ENCODE results near the gene RYR3. TPM values are rescaled to one million over a fixed set of nuclear protein-coding genes. Genes with fewer than 3 reads are reported as not detected.

RYR3 gene
- total RNA-seq, 2 experiments from 2014 or later, result not detected

GRCh38 chr15:33445984-33446383 lies 135.2 kb downstream of the RYR3 start:
- no peak overlapping the region for H3K27ac Mint-ChIP-seq
- H3K4me3 Mint-ChIP-seq, result no peak overlapping the region
- intact Hi-C loops (cut with micrococcal nuclease), result no loop called here
- H3K27me3 Mint-ChIP-seq, result peaks cover 8% of the 10 kb centered on the region
- no peaks in the 10 kb centered on the region for H3K4me1 Mint-ChIP-seq (ENCODE audit: low read depth)
- no peaks in the 10 kb centered on the region for H3K36me3 Mint-ChIP-seq
- ChIA-PET CTCF (no interaction called here), POLR2A (no interaction called here)
- no peak for DNase-seq
- H3K9me3 Mint-ChIP-seq, result no peaks in the 10 kb centered on the region

- CTCF ChIA-PET, result no interaction called here
- Mint-ChIP-seq H3K4me3 (no peak overlapping the region), H3K9me3 (no peaks in the 10 kb centered on the region), H3K27me3 (peaks cover 7% of the 10 kb centered on the region), H3K27ac (no peak overlapping the region), H3K4me1 (ENCODE audit: low read depth) (no peaks in the 10 kb centered on the region), H3K36me3 (no peaks in the 10 kb centered on the region)
- intact Hi-C loops (cut with micrococcal nuclease), result no loop called here
- DNase-seq, result no peak
- POLR2A ChIA-PET, result no interaction called here
These were observed 137.4 kb downstream of the RYR3 start for GRCh38 chr15:33448151-33448550.

- Mint-ChIP-seq H3K4me3 (no peak overlapping the region), H3K36me3 (no peaks in the 10 kb centered on the region), H3K27ac (no peak overlapping the region), H3K4me1 (ENCODE audit: low read depth) (no peaks in the 10 kb centered on the region), H3K27me3 (peaks cover 6% of the 10 kb centered on the region), H3K9me3 (no peaks in the 10 kb centered on the region)
- intact Hi-C loops (cut with micrococcal nuclease), result no loop called here
- ChIA-PET CTCF (no interaction called here), POLR2A (no interaction called here)
- no peak for DNase-seq
These were observed 138.3 kb downstream of the RYR3 start for GRCh38 chr15:33448961-33449606.

- intact Hi-C loops (cut with micrococcal nuclease), result no loop called here
- CTCF ChIA-PET, result no interaction called here
- no peaks in the 10 kb centered on the region for H3K9me3 Mint-ChIP-seq
- no peak overlapping the region for H3K27ac Mint-ChIP-seq
- no peaks in the 10 kb centered on the region for H3K4me1 Mint-ChIP-seq (ENCODE audit: low read depth)
- H3K36me3 Mint-ChIP-seq, result no peaks in the 10 kb centered on the region
- no peak for DNase-seq
- peaks cover 6% of the 10 kb centered on the region for H3K27me3 Mint-ChIP-seq
- H3K4me3 Mint-ChIP-seq, result no peak overlapping the region
- POLR2A ChIA-PET, result no interaction called here
These were observed 139.0 kb downstream of the RYR3 start for GRCh38 chr15:33449810-33450209.

- Mint-ChIP-seq H3K36me3 (no peaks in the 10 kb centered on the region), H3K9me3 (no peaks in the 10 kb centered on the region), H3K4me1 (ENCODE audit: low read depth) (no peaks in the 10 kb centered on the region), H3K27ac (no peak overlapping the region), H3K4me3 (no peak overlapping the region), H3K27me3 (peaks cover 6% of the 10 kb centered on the region)
- POLR2A ChIA-PET, result no interaction called here
- no peak for DNase-seq
- intact Hi-C loops (cut with micrococcal nuclease), result no loop called here
- CTCF ChIA-PET, result no interaction called here
These were observed 140.6 kb downstream of the RYR3 start for GRCh38 chr15:33451385-33451784.

GRCh38 chr15:33453761-33454160 lies 143.0 kb downstream of the RYR3 start:
- intact Hi-C loops (cut with micrococcal nuclease), result no loop called here
- H3K4me1 Mint-ChIP-seq (ENCODE audit: low read depth), result no peaks in the 10 kb centered on the region
- CTCF ChIA-PET, result no interaction called here

GRCh38 chr15:33454346-33454745 lies 143.6 kb downstream of the RYR3 start:
- no peak for DNase-seq
- no peaks in the 10 kb centered on the region for H3K27me3 Mint-ChIP-seq
- no peaks in the 10 kb centered on the region for H3K9me3 Mint-ChIP-seq
- ChIA-PET CTCF (no interaction called here), POLR2A (no interaction called here)
- H3K27ac Mint-ChIP-seq, result no peak overlapping the region
- no peak overlapping the region for H3K4me3 Mint-ChIP-seq
- intact Hi-C loops (cut with micrococcal nuclease), result no loop called here
- no peaks in the 10 kb centered on the region for H3K4me1 Mint-ChIP-seq (ENCODE audit: low read depth)
- H3K36me3 Mint-ChIP-seq, result no peaks in the 10 kb centered on the region

More at GRCh38 chr15:33453761-33454160, 143.0 kb downstream of the RYR3 start:
- DNase-seq, result no peak
- H3K9me3 Mint-ChIP-seq, result no peaks in the 10 kb centered on the region
- H3K27me3 Mint-ChIP-seq, result peaks cover under 1% of the 10 kb centered on the region
- no peak overlapping the region for H3K27ac Mint-ChIP-seq
- no peak overlapping the region for H3K4me3 Mint-ChIP-seq
- POLR2A ChIA-PET, result no interaction called here
- no peaks in the 10 kb centered on the region for H3K36me3 Mint-ChIP-seq

GRCh38 chr15:33454996-33455395 lies 144.2 kb downstream of the RYR3 start:
- intact Hi-C loops (cut with micrococcal nuclease), result no loop called here
- Mint-ChIP-seq H3K27ac (no peak overlapping the region), H3K36me3 (no peaks in the 10 kb centered on the region), H3K27me3 (no peaks in the 10 kb centered on the region), H3K4me3 (no peak overlapping the region), H3K4me1 (ENCODE audit: low read depth) (no peaks in the 10 kb centered on the region), H3K9me3 (no peaks in the 10 kb centered on the region)
- POLR2A ChIA-PET, result no interaction called here
- DNase-seq, result no peak
- CTCF ChIA-PET, result no interaction called here

- H3K27me3 Mint-ChIP-seq, result no peaks in the 10 kb centered on the region
- no peak for DNase-seq
- H3K4me3 Mint-ChIP-seq, result no peak overlapping the region
- intact Hi-C loops (cut with micrococcal nuclease), result no loop called here
- no peak overlapping the region for H3K27ac Mint-ChIP-seq
- no peaks in the 10 kb centered on the region for H3K36me3 Mint-ChIP-seq
- no peaks in the 10 kb centered on the region for H3K4me1 Mint-ChIP-seq (ENCODE audit: low read depth)
- POLR2A ChIA-PET, result no interaction called here
- H3K9me3 Mint-ChIP-seq, result no peaks in the 10 kb centered on the region
- CTCF ChIA-PET, result interaction anchor here (0.7 kb wide), 1 partner anchor 246 kb away, joined by 3 read pairs; no protein-coding TSS in a partner anchor
These were observed 147.7 kb downstream of the RYR3 start for GRCh38 chr15:33458421-33458820.

GRCh38 chr15:33460166-33460805 lies 149.5 kb downstream of the RYR3 start:
- ChIA-PET POLR2A (no interaction called here), CTCF (no interaction called here)
- no peaks in the 10 kb centered on the region for H3K27me3 Mint-ChIP-seq
- no peaks in the 10 kb centered on the region for H3K4me1 Mint-ChIP-seq (ENCODE audit: low read depth)
- H3K27ac Mint-ChIP-seq, result no peak overlapping the region
- no peak for DNase-seq
- intact Hi-C loops (cut with micrococcal nuclease), result no loop called here
- no peaks in the 10 kb centered on the region for H3K36me3 Mint-ChIP-seq
- H3K9me3 Mint-ChIP-seq, result no peaks in the 10 kb centered on the region
- H3K4me3 Mint-ChIP-seq, result no peak overlapping the region

GRCh38 chr15:33461671-33462070 lies 150.9 kb downstream of the RYR3 start:
- no peaks in the 10 kb centered on the region for H3K36me3 Mint-ChIP-seq
- ChIA-PET CTCF (no interaction called here), POLR2A (no interaction called here)
- H3K4me1 Mint-ChIP-seq (ENCODE audit: low read depth), result no peaks in the 10 kb centered on the region
- intact Hi-C loops (cut with micrococcal nuclease), result no loop called here
- no peak overlapping the region for H3K4me3 Mint-ChIP-seq
- no peak for DNase-seq
- H3K27me3 Mint-ChIP-seq, result no peaks in the 10 kb centered on the region
- H3K27ac Mint-ChIP-seq, result no peak overlapping the region
- H3K9me3 Mint-ChIP-seq, result no peaks in the 10 kb centered on the region

GRCh38 chr15:33467146-33467815 lies 156.5 kb downstream of the RYR3 start:
- Mint-ChIP-seq H3K9me3 (no peaks in the 10 kb centered on the region), H3K27ac (no peak overlapping the region), H3K27me3 (no peaks in the 10 kb centered on the region), H3K4me1 (ENCODE audit: low read depth) (no peaks in the 10 kb centered on the region), H3K36me3 (no peaks in the 10 kb centered on the region), H3K4me3 (no peak overlapping the region)
- CTCF ChIA-PET, result interaction anchor here (0.7 kb wide), 1 partner anchor 14 kb away, joined by 3 read pairs; no protein-coding TSS in a partner anchor
- intact Hi-C loops (cut with micrococcal nuclease), result no loop called here
- no peak for DNase-seq
- POLR2A ChIA-PET, result no interaction called here

- ChIA-PET POLR2A (no interaction called here), CTCF (no interaction called here)
- H3K36me3 Mint-ChIP-seq, result no peaks in the 10 kb centered on the region
- no peaks in the 10 kb centered on the region for H3K4me1 Mint-ChIP-seq (ENCODE audit: low read depth)
- intact Hi-C loops (cut with micrococcal nuclease), result no loop called here
- H3K4me3 Mint-ChIP-seq, result no peak overlapping the region
- no peak overlapping the region for H3K27ac Mint-ChIP-seq
- H3K9me3 Mint-ChIP-seq, result no peaks in the 10 kb centered on the region
- H3K27me3 Mint-ChIP-seq, result no peaks in the 10 kb centered on the region
- DNase-seq, result no peak
These were observed 157.0 kb downstream of the RYR3 start for GRCh38 chr15:33467816-33468163.

All from activated CD4-positive, alpha-beta memory T cell treated with anti-CD3 and anti-CD28 coated beads for 36 hours (primary cell).